Globus pallidus (tissue), 1 donor: Measurements from ENCODE around the gene ATG16L1.

Experiments used
- DNase-seq: peaks from one replicate; pipeline ENCODE4 v3.0.0-alpha.2; 2015; ENCODE audit warnings: low spot score

Gene ATG16L1

GRCh38 chr2:233227346-233227978, 24.0 kb upstream of the ATG16L1 start:
- no peak for DNase-seq

DNA sequence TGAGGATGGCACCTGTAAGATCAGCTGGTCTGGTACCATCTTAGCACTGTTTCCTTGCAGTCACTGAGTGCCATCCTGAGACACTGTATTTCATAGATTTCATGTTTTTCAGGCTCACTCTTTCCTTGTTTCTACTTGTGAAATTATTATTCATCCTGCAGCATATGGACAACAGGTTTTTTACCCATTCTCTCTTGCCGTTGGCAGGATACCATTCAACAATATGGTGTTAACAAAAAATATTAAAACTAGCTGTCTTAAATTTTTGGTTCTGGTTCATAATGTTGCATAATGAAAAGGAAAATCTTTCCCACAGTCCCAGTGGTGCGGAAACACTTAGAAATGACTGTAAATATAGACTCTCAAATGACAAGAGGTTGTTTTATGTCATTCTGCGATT, 23.1 kb upstream of the ATG16L1 start:
- no peak for DNase-seq

DNA sequence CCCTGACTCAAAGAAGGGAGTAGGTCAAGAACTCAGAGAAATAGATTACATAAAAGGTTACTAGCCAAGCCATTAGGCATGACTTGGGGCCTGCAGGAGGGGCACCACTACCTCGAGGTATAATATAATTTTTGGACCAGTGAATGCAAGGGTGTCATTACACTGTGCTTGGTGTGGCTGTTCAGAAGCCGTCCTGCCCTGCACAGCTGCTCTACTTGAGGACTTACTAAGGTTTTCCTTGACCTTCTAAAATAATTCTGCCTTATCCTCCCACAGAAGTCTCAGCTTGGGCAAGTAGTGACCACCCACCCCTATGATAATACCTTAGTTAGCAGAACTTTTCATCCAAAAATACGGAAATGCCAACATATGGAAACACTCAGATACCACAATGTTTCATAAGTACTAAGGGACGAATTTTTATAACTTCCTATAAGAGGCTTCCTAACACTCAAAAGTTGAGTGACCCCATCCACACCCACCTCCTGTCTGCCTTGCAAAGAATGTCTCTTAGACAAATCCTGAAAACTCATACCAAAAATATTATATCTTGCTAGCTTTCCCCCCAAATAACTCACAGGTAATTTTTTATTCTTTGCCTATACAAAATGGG, 17.7 kb upstream of the ATG16L1 start:
- DNase-seq, result no peak

GRCh38 chr2:233234264-233234663, 17.2 kb upstream of the ATG16L1 start:
- DNase-seq, result no peak

DNA sequence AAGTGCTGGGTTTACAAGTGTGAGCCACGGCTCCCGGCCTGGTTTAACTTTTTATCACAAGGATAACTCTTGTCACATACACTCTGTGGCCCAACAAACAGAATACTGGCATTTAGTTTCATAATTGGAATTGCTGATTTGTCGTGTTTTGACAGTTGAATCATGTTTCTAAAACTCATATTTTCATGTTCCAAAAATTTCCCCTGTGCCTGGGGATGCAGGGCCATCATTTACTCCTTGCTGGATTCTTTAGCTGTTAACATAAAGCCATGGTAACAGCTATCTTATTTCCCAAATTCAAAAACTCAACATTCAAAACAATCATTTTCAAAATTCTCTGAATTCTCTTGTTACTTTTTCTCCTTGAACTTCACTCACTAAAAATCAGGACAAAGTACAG, 16.5 kb upstream of the ATG16L1 start:
- no peak for DNase-seq

GRCh38 chr2:233235977-233236376, 15.5 kb upstream of the ATG16L1 start:
- DNase-seq, result no peak

- no peak for DNase-seq
These were observed 14.5 kb upstream of the ATG16L1 start for GRCh38 chr2:233236820-233237589.

DNA sequence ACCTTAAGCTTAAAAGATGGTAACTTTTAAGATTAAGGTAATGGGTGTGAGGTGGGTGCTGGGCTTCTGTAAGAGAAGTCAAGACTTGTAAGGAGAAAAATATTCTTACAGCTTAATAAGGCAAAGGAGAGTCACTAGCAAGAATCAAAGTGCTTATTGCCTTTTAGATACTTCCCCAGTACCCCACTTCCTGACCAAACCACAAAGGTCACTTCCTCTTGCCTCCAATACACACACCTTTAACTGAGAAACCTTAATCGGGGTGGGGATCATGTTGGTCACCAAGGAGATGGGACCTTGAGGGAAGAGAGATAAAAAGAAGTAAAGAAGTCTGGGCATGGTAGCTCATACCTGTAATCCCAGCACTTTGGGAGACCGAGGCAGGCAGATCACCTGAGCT, 10.6 kb upstream of the ATG16L1 start:
- DNase-seq, result no peak

GRCh38 chr2:233241803-233242202, 9.7 kb upstream of the ATG16L1 start:
- no peak for DNase-seq

GRCh38 chr2:233242231-233242927, 9.1 kb upstream of the ATG16L1 start:
- DNase-seq, result no peak

DNA sequence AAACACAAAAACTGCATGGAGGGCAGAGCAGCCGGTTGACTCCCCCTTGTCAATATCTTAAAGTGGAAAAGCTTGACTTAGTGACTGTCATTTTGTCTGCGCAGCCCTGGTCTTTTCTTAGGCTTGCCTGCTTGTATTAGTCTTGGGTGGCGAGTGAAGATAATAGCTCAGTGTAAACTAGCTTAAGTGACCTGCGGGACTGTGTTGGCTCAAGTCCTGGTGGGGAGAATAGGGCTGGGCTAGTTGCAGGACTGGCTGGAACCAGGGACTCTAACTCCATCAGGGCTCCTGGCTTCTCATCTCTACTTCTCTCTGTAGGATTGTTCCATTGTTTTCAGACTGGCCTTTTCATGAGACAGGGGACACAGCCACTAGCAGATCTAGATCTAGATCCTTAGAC, 8.1 kb upstream of the ATG16L1 start:
- DNase-seq, result no peak

- no peak for DNase-seq
These were observed 6.7 kb upstream of the ATG16L1 start for GRCh38 chr2:233244818-233245217.

GRCh38 chr2:233245406-233245805, 6.1 kb upstream of the ATG16L1 start:
- no peak for DNase-seq

DNA sequence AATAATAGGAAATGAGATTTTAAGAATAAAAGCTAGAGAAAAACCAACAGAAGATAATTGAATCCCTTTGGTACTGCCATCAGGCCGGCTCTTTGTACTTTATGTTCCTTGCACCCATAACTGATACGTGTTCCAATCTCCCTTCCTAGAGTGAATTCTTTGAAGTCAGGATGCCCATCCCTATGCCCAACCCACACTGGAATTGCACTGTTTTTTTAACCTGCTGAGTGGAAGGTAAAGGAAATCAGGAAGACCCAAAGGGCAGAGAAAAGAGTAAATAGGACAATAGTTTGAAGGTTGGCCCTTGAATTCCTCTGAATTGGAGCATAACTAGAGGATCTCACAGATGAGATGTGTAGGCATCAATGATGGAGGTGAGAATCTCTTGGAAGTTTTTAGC, 4.4 kb upstream of the ATG16L1 start:
- no peak for DNase-seq

- DNase-seq, result no peak
These were observed 3.7 kb upstream of the ATG16L1 start for GRCh38 chr2:233247744-233248143.

GRCh38 chr2:233248999-233249398, 2.5 kb upstream of the ATG16L1 start:
- peak; percentile 17 for DNase-seq

DNA sequence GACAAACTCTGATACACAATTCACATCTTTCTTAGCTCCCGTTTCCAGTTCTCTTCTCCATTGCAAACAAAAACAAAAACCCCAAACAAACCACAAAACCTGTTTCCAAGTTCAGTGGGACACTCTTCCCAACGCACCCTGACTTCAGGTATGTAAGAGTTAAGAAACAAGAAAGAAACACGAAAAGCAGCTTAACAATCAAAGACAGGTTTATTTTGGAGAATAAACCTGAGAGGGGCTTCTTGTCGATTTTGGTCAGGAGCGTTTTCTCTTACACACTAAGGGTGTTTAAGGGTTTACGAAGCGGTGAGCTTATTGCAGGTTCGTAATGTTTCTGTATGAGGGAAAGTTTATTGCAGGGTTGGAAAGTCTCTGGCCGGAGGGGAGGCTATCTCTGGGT, 905 bp upstream of the ATG16L1 start:
- DNase-seq, result no peak

DNA sequence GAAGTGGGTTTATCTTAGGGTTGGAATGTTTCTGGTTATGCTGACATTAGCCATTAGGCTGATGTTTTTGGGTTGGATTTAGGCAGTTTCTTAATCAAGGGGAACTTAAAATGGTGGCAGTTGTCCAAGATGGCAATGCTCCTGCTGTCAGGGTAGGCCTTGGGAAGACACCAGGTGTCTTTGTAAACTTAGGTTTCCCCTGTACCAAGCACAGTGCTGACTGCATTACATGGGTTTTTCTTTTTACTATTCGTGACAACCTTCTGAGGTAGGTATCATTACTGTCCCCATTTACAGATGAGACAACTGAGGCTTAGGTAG, 528 bp upstream of the ATG16L1 start:
- DNase-seq, result no peak

DNA sequence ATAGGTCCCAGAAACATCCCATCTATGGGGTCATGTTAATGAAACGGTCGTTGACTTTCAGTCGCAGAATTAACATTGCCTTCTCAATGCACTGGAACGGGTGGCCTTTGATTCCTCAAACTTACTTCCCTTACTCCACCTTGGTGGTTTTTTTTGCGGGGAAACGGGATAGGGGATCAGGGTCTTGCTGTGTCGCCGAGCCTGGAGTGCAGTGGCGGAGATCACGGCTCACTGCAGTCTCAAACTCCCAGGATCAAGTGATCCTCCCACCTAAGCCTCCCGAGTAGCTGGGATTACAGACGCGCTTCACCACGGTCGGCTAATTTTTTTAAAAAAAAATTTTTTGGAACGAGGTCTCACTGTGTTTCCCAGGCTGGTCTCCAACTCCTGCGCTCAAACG, 754 bp downstream of the ATG16L1 start:
- DNase-seq, result no peak

- DNase-seq, result no peak
These were observed 3.7 kb downstream of the ATG16L1 start for GRCh38 chr2:233255151-233255550.

GRCh38 chr2:233256048-233256447, 4.6 kb downstream of the ATG16L1 start:
- no peak for DNase-seq

- DNase-seq, result no peak
These were observed 6.7 kb downstream of the ATG16L1 start for GRCh38 chr2:233258211-233258610.

DNA sequence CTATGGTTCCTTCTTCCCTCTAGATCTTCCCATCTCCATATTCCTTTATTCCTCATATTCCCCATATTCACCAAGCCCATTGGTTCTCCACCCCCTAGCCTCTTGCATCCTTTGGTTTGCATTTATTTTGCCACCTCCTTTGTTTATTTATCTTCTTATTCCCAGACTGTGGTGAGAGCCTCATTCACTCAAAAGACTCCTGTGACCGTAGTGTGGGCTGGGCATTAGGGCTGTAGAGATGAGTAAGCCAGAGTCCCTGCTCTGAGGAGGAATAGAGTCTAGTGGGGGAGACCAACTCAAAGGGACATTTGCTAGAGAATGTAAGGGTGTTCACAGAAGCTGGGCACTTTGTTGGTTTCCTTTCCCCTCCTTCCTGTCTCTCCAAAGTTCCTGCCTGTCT, 8.3 kb downstream of the ATG16L1 start:
- no peak for DNase-seq
